HS-5 (cell line): ENCODE data around the gene DBNL.

Source experiments
- DNase-seq: peaks from one replicate; pipeline ENCODE4 v3.0.0-alpha.2; 2012; ENCODE audit warnings: low read depth

Gene DBNL

GRCh38 chr7:44043902-44044301 lies 600 bp upstream of the DBNL start:
- no peak for DNase-seq

DNA sequence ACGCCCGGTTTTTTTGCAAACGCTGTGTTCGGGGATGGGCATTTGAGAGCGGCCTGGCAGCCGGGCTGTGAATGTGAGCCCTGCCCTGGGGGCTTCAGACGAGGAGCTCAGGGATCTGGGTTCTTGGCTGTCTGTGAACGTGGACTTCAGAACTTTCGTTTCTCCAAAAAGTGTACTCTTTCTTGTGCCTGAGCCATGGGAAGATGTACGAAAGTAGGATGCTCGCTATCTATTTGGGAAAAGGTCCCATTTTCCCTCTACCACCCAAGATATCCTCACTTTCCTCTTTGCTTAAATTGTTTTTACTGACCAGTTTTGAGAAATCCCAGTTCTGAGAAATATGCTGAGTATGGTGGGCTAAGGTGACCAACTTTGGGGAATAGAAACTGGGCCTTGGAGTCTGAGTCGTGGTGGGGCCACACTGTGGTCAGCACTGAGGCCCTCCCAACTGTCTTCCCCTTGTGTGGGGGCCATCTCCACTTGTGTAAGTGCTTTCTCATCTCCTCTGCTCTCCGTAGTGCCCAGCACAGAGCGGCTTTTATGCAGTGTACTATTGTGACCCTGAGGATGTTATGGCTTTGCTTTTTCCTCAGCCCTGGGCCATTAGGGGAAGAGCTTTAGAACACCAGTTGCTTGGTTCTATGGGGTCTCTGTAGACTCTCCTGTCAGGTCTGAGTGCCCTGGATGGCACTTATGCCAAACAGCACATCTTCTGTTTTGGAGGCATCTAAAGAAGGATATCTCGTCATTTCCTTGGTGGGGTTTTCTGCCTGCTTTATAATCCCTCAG lies 918 bp downstream of the DBNL start:
- no peak for DNase-seq

- DNase-seq: no peak
These were observed 2.0 kb downstream of the DBNL start for GRCh38 chr7:44046321-44047061.

DNA sequence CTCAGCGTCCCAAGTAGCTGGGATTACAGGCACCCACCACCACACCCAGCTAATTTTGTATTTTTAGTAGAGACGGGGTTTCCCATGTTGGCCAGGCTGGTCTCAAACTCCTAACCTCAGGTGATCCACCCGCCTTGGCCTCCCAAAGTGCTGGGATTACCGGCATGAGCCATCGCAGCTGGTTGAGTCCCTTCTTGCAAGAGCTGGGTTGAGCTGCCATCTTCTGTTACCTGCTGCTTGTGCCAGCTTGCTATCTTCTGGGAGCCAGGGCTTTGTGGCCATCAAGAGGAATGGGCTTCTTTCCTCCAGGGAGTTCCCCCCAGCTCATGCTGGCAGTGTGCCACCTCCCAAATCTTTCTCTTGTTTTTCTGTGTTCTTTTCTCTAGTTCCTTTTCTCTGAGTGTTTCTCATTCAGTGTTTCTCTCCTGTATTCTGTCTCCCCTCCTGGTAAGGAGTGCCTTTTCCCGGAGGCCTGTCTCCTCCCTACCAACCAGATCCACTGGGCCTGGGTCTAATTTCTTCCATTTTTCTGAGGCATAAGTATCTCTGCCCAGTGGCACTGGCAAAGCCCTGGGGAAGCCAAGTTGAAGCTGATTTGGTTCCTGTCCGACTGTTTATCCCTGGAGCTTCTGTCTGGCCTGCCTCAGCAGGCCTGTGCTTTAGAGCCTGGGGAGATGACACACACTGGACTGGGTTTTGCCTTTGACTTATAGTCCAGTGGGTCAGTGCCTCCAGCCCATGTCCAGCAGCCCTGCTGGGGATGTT lies 3.7 kb downstream of the DBNL start:
- DNase-seq: no peak

- no peak for DNase-seq
These were observed 5.8 kb downstream of the DBNL start for GRCh38 chr7:44050121-44050914.

- no peak for DNase-seq
These were observed 6.5 kb downstream of the DBNL start for GRCh38 chr7:44050915-44051560.

GRCh38 chr7:44051611-44052220 lies 7.2 kb downstream of the DBNL start:
- no peak for DNase-seq

DNA sequence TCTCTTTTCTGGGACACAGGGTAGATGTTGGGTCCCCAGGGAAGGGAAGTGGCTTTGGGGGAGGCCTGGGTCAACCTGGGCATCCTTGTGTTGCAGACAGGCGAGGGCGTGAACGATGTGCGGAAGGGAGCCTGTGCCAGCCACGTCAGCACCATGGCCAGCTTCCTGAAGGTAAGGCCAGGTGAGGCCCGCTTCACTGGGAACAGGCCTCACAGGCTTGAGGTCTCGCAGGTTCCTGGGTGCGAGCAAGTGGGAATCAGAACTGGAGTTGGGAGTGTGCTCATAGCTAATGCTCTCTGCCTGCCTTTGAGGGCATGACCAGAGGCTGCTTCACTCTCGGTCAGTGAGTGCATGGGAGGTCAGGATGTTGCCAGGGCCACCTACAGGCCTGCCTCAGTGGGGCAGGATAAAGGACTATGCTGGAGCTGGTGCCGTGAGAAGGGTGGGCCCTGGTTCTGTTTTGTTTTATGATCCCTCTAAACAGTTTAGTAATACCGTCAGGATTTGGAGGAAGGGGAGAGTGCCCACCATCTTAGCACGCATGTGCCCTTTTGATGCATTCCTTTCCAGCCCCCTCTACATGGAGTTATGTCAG lies 8.4 kb downstream of the DBNL start:
- no peak for DNase-seq

GRCh38 chr7:44056681-44057080 lies 12.2 kb downstream of the DBNL start:
- DNase-seq: no peak

GRCh38 chr7:44057181-44057848 lies 12.8 kb downstream of the DBNL start:
- DNase-seq: no peak

GRCh38 chr7:44057849-44058758 lies 13.6 kb downstream of the DBNL start:
- DNase-seq: no peak

- no peak for DNase-seq
These were observed 14.3 kb downstream of the DBNL start for GRCh38 chr7:44058759-44059218.

DNA sequence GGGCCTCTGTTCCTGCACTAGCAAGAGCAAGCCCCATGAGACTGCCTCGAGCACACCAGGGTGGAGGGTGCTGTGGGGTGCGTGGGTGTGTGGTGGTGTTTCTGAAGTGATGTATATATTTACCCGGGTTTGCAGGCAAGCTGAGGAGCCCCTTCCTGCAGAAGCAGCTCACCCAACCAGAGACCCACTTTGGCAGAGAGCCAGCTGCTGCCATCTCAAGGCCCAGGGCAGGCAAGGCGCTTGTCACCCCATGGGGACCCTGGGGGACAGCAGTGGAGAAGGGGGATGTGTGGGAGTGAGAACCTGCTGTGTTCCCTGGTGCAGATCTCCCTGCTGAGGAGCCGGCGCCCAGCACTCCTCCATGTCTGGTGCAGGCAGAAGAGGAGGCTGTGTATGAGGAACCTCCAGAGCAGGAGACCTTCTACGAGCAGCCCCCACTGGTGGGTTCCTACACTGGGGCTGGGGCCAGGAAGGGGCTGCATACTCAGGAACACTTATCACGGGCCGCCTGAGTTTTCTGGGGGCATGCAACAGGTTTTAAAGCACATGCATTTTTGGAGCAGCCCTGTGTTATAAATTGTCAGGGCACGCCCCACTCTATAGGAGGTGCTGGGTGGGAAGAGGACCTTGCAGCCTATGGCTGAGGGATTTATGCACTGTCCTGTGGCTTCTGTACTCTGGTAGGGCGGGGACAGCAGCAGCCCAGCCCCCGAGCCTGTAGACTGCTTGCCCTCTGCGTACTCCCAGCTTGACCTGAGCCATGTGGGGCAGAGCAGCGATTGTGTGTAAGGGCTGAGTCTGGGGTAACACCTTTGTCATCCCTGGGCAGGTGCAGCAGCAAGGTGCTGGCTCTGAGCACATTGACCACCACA lies 15.0 kb downstream of the DBNL start:
- DNase-seq: no peak

- no peak for DNase-seq
These were observed 15.8 kb downstream of the DBNL start for GRCh38 chr7:44060091-44060947.

- no peak for DNase-seq
These were observed 16.6 kb downstream of the DBNL start for GRCh38 chr7:44060948-44061644.

DNA sequence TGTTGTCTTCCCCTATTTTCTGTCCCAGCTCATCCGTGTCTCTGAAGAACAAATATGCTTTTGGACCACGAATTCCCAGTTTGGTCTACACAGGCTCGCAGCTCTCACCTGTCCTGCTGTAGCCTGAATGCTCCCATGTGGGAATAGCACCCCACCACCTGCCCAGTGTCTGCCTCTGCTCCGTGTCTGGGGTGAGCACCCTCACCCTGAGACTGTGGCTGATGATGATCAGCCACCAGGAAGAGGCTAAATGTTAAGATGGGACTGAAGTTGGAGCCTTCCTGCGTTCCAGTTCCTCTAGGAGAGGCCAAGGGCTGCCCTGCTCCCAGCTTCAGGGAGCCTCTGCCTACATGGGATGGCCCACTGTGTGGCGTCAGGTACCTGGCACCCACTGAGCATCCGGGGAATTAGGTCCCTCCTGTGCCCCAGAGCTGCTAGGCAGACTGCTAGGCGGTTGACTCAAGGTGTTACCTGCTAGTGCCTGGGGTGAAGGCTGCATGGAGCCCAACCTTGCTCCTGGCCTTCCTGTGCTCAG lies 17.2 kb downstream of the DBNL start:
- no peak for DNase-seq
